Keratinocyte (primary cell): ENCODE data around the gene E4F1. TPM values are rescaled to one million over a fixed set of nuclear protein-coding genes. Genes with fewer than 3 reads are reported as not detected.

Source experiments
- DNase-seq: peaks from one replicate; pipeline ENCODE4 v3.0.0-alpha.2; 2011; ENCODE audit warnings: low read depth, missing footprints, low spot score
- FAIRE-seq: peaks from 2 replicates; lab custom pipeline; 2011; peaks lifted over from hg19 to GRCh38; lab: Jason Lieb, UNC
- H2AFZ ChIP-seq: 2 replicates; pipeline ENCODE4 v1.6.0; 2012; ENCODE audit warnings: low read length, control low read depth, inconsistent platforms; ENCODE audit not compliant: control insufficient read depth
- H3K27ac ChIP-seq: 2 replicates; pipeline ENCODE4 v1.5.1; 2011; ENCODE audit warnings: low read length; ENCODE audit not compliant: control insufficient read depth, insufficient read depth
- H3K27me3 ChIP-seq: 3 replicates; pipeline ENCODE4 v1.6.0; 2011; ENCODE audit warnings: low read length; ENCODE audit not compliant: control insufficient read depth, insufficient read depth; ENCODE audit errors: extremely low read depth
- H3K36me3 ChIP-seq, 2 experiments: 2 replicates in 1 of 2; 3 replicates in 1 of 2; pipeline ENCODE4 v1.5.1; 2011; ENCODE audit warnings: low read length in 2 of 2, mild to moderate bottlenecking in 1 of 2; ENCODE audit not compliant: control insufficient read depth in 2 of 2, insufficient read depth in 2 of 2; ENCODE audit errors: extremely low read depth in 1 of 2
- H3K4me1 ChIP-seq: 3 replicates; pipeline ENCODE4 v1.5.1; 2011; ENCODE audit warnings: low read length; ENCODE audit not compliant: control insufficient read depth, insufficient read depth; ENCODE audit errors: extremely low read depth
- H3K4me2 ChIP-seq: 3 replicates; pipeline ENCODE4 v1.6.0; 2011; ENCODE audit warnings: low read depth, low read length; ENCODE audit not compliant: control insufficient read depth, insufficient read depth; ENCODE audit errors: extremely low read depth
- H3K4me3 ChIP-seq, 3 experiments: fragments of 200-600 bp in 1 of 3; sonication (generic) in 1 of 3; 2 replicates in 2 of 3; 3 replicates in 1 of 3; pipeline ENCODE4 v1.5.1; 2011 to 2016; ENCODE audit warnings: low read length in 3 of 3, mild to moderate bottlenecking in 3 of 3, control low read depth in 2 of 3, inconsistent platforms in 1 of 3, low read depth in 1 of 3, mixed read lengths in 1 of 3, mixed run types in 1 of 3, moderate library complexity in 1 of 3; ENCODE audit not compliant: control insufficient read depth in 2 of 3, insufficient read depth in 2 of 3; ENCODE audit errors: extremely low read depth in 1 of 3
- H3K79me2 ChIP-seq: 2 replicates; pipeline ENCODE4 v1.6.0; 2012; ENCODE audit warnings: low read length; ENCODE audit not compliant: control insufficient read depth, insufficient read depth
- H3K9ac ChIP-seq: 3 replicates; pipeline ENCODE4 v1.6.0; 2011; ENCODE audit warnings: low read length; ENCODE audit not compliant: control insufficient read depth, insufficient read depth; ENCODE audit errors: extremely low read depth
- H3K9me1 ChIP-seq: 3 replicates; pipeline ENCODE4 v1.6.0; 2011; ENCODE audit warnings: low read length; ENCODE audit not compliant: control insufficient read depth, insufficient read depth; ENCODE audit errors: extremely low read depth
- H3K9me3 ChIP-seq: 2 replicates; pipeline ENCODE4 v1.5.1; 2012; ENCODE audit warnings: low read depth, low read length; ENCODE audit not compliant: control insufficient read depth
- H4K20me1 ChIP-seq: 3 replicates; pipeline ENCODE4 v1.6.0; 2011; ENCODE audit warnings: low read length; ENCODE audit not compliant: control insufficient read depth, insufficient read depth; ENCODE audit errors: extremely low read depth
- EZH2 ChIP-seq: IDR thresholded peaks from one replicate; pipeline ENCODE4 v1.6.1; 2012; ENCODE audit warnings: inconsistent platforms, mild to moderate bottlenecking, low read length, moderate library complexity
- dilution Hi-C: fragments of 300-500 bp; cut with MboI; formaldehyde crosslinking; loops from one replicate; pipeline ENCODE4 v1.7.0; 2020; ENCODE audit warnings: low sequenced_read_pairs; ENCODE audit not compliant: extremely low pct_ligation_motif_present
- polyA plus RNA-seq, 5 experiments: library from polyadenylated mRNA; depleted of rRNA in 3 of 5; stranded (reverse) in 3 of 5; stranded (forward) in 1 of 5; unstranded in 1 of 5; fragments of >200 nt; gene quantifications; 1 replicate in 1 of 5; 2 replicates in 3 of 5; 3 replicates in 1 of 5; pipeline versions ENCODE4 v1.2.1 to v1.2.3, GENCODE V29; 2011 to 2012; ENCODE audit warnings: missing spikeins in 2 of 5, low read depth in 1 of 5, low replicate concordance in 1 of 5
- TF ChIP-seq, protein P1 (sequence below), 3 experiments: IDR thresholded peaks in 1 of 3; conservative IDR thresholded peaks in 1 of 3; optimal IDR thresholded peaks in 1 of 3; 2 replicates in 2 of 3; 3 replicates in 1 of 3; pipeline versions ENCODE3 to v1.5.1; 2011; ENCODE audit warnings: low read length in 3 of 3, mild to moderate bottlenecking in 3 of 3, moderate library complexity in 2 of 3, control low read depth in 1 of 3, inconsistent platforms in 1 of 3; ENCODE audit not compliant: insufficient read depth in 2 of 3; ENCODE audit errors: extremely low read depth in 1 of 3

E4F1 gene
- polyA plus RNA-seq, 1 donor (not counting 4 experiments of a cell fraction or from before 2014, with no cell fraction given), result 10.5 TPM

DNA sequence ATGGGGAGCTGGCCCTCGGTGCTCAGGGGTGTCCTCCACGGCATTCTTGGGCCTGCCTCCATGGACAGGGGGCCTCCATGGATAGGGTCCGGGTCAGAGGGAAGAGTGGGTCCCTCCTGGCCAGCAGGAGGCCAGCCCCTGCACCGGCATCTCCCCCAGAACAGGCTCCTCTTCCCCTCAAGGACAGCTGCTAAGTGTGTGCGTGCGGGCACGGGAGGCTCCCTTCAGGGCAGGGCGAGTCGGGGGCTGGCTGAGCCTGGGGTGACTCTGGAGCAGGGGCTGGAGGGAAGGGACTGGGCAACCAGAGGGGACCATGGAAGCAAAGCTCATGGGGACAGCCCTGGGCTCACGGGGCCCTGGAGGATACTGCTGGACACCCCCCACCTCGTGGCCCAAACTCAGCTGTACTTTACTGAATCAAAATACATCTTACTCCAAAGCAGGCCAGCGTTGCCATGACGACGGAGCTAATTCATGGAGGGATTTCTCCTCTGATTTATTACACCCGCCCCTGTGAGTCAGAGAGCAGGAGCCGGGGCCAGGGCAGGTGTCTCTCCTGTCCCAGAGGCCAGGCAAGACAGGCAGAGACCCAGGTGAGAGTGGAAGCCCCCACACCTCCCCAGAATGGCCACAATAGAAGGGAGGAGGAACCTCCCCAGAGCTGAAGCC, 29.1 kb upstream of the E4F1 start:
- peaks cover 38% of the 10 kb centered on the region for H3K27me3 ChIP-seq
- FAIRE-seq (no peak), DNase-seq (no peak)
- no peaks in the 10 kb centered on the region for H3K9me3 ChIP-seq
- no peaks in the 10 kb centered on the region for H3K9me1 ChIP-seq
- H3K79me2 ChIP-seq, result no peaks in the 10 kb centered on the region
- no peaks in the 10 kb centered on the region for H4K20me1 ChIP-seq
- H2AFZ ChIP-seq, result no peak overlapping the region
- H3K36me3 ChIP-seq, result no peaks in the 10 kb centered on the region
- H3K27ac ChIP-seq, result no peak overlapping the region
- H3K4me3 ChIP-seq, result no peak overlapping the region
- dilution Hi-C loops, result no loop called here
- H3K4me1 ChIP-seq, result peaks cover 19% of the 10 kb centered on the region
- no peak overlapping the region for H3K4me2 ChIP-seq
- TF ChIP-seq EZH2, result no peak
- TF ChIP-seq, protein P1, sequence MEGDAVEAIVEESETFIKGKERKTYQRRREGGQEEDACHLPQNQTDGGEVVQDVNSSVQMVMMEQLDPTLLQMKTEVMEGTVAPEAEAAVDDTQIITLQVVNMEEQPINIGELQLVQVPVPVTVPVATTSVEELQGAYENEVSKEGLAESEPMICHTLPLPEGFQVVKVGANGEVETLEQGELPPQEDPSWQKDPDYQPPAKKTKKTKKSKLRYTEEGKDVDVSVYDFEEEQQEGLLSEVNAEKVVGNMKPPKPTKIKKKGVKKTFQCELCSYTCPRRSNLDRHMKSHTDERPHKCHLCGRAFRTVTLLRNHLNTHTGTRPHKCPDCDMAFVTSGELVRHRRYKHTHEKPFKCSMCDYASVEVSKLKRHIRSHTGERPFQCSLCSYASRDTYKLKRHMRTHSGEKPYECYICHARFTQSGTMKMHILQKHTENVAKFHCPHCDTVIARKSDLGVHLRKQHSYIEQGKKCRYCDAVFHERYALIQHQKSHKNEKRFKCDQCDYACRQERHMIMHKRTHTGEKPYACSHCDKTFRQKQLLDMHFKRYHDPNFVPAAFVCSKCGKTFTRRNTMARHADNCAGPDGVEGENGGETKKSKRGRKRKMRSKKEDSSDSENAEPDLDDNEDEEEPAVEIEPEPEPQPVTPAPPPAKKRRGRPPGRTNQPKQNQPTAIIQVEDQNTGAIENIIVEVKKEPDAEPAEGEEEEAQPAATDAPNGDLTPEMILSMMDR (optimal IDR thresholded peaks at IDR 0.05 in 1 of 3, IDR thresholded peaks at IDR 0.05 in 1 of 3, conservative IDR thresholded peaks at IDR 0.05 in 1 of 3; ENCODE audit: extremely low read depth in 1 of 3, insufficient read depth in 2 of 3, low read length in 3 of 3), result no peak
- no peak overlapping the region for H3K9ac ChIP-seq

DNA sequence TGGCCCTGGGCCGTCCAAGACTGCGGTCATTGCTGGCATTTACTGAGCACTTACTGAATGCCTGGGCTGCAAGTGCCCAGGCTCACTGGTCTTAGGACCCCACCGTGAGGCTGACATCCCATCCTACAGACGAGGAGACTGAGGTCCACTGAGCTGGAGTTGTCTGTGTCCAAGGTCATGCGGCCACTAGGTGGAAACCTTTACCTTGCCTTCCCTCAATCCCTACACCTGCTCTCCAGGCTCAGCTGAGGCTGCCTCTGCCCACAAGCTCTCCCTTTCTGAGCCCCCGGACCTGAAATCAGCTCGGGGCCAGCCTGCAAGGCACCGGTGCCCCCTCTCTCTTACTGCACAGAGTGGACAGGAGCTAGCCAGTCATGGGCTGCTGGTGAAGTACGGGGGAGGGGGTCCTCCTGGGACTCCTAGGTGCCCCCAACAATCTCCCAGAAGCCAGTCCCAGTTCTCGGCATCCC, 28.5 kb upstream of the E4F1 start:
- H3K79me2 ChIP-seq, result no peaks in the 10 kb centered on the region
- no peak overlapping the region for H2AFZ ChIP-seq
- no peak overlapping the region for H3K4me3 ChIP-seq
- no peaks in the 10 kb centered on the region for H3K36me3 ChIP-seq
- peaks cover 19% of the 10 kb centered on the region for H3K4me1 ChIP-seq
- dilution Hi-C loops, result no loop called here
- H3K9me1 ChIP-seq, result no peaks in the 10 kb centered on the region
- no peak overlapping the region for H3K27ac ChIP-seq
- peak; percentile 59 for FAIRE-seq
- no peak overlapping the region for H3K9ac ChIP-seq
- H3K4me2 ChIP-seq, result no peak overlapping the region
- TF ChIP-seq, protein P1 (optimal IDR thresholded peaks at IDR 0.05 in 1 of 3, IDR thresholded peaks at IDR 0.05 in 1 of 3, conservative IDR thresholded peaks at IDR 0.05 in 1 of 3; ENCODE audit: extremely low read depth in 1 of 3, insufficient read depth in 2 of 3, low read length in 3 of 3), result peak; percentile 74 to 91 (median 76)
- no peak for TF ChIP-seq EZH2
- no peaks in the 10 kb centered on the region for H4K20me1 ChIP-seq
- DNase-seq, result no peak
- no peaks in the 10 kb centered on the region for H3K9me3 ChIP-seq
- peaks cover 38% of the 10 kb centered on the region for H3K27me3 ChIP-seq
